GM23248 (cell line): Measurements from ENCODE around the gene ANKRD28.

Experiments
- EZH2 ChIP-seq: fragments of 200-600 bp; sonication (generic); IDR thresholded peaks from 2 replicates; pipeline ENCODE4 v1.6.1; 2018; ENCODE audit warnings: antibody characterized with exemption, mild to moderate bottlenecking; ENCODE audit not compliant: insufficient read depth, poor library complexity, severe bottlenecking
- EZH2phosphoT487 ChIP-seq: fragments of 200-600 bp; sonication (generic); IDR thresholded peaks from 2 replicates; pipeline ENCODE4 v1.6.1; 2018; ENCODE audit warnings: antibody characterized with exemption, moderate library complexity, mild to moderate bottlenecking, low read depth; ENCODE audit not compliant: insufficient read depth

DNA sequence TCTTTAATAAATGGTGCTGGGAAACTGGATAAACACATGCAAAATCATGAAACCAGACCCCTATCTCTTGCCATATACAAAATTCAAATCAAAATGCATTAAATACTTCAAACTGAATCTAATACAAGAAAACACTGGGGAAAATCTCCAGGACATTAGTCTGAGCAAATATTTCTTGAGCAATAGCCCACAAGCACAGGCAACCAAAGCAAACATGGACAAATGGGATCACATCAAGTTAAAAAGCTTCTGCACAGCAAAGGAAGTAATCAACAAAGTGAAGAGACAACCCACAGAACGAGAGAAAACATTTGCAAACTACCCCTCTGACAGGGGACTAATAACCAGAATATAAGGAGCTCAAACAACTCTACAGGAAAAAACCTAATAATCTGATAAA lies 6.3 kb downstream of the ANKRD28 start:
- TF ChIP-seq EZH2 (no peak), EZH2phosphoT487 (no peak)
